GM18858 (cell line): ENCODE measurements around the gene PCDHGA1.
"Not testable (repeated sequence)": the region's sequence is repeated elsewhere in the genome, so short reads cannot be mapped to it uniquely, and the experiment has no call there.

Source experiments
- ATAC-seq: cut with Tn5 transposase; IDR thresholded peaks from one replicate; pipeline ENCODE4 v1.9.1; 2021; ENCODE audit not compliant: unreplicated experiment

The PCDHGA1 gene

GRCh38 chr5:141409598-141410306 lies 79.4 kb downstream of the PCDHGA1 start:
- no peak for ATAC-seq

DNA sequence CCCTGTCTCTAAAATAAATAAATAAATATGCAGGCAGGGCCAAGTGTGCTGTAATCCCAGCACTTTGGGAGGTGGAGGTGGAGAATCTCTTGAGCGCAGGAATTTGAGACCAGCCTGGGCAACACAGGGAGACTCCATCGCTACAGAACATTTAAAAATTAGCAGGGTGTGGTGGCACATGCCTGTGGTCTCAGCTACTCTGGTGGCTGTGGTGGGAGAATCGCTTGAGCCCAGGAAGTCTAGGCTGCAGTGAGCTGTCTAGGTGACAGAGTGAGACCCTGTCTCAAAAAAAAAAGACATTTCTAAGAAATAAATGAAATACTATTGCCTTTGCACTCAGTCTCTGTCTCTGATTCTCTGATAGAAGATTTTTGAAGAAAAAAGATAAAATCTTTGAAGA lies 81.3 kb downstream of the PCDHGA1 start:
- no peak for ATAC-seq

- ATAC-seq = peak; percentile 68
These were observed 82.7 kb downstream of the PCDHGA1 start, which contains the start of gene PCDHGA10 for GRCh38 chr5:141412854-141413539. Gene PCDHGA10 (plus strand): TSS chr5:141412987. CDS start chr5:141413176, 189 bp downstream.

DNA sequence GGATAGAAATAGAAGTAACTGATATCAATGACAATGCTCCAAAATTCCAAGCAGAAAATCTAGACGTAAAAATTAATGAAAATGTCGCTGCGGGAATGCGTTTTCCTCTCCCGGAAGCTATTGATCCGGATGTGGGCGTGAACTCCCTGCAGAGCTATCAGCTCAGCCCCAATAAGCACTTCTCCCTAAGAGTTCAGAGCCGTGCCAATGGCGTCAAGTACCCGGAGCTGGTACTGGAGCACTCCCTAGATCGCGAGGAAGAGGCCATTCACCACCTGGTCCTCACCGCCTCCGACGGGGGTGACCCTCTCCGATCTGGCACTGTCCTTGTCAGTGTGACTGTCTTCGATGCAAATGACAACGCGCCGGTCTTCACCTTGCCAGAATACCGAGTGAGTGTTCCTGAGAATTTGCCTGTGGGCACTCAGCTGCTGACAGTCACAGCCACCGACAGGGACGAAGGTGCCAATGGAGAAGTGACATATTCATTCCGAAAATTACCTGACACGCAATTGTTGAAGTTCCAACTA lies 83.3 kb downstream of the PCDHGA1 start:
- ATAC-seq = no peak

DNA sequence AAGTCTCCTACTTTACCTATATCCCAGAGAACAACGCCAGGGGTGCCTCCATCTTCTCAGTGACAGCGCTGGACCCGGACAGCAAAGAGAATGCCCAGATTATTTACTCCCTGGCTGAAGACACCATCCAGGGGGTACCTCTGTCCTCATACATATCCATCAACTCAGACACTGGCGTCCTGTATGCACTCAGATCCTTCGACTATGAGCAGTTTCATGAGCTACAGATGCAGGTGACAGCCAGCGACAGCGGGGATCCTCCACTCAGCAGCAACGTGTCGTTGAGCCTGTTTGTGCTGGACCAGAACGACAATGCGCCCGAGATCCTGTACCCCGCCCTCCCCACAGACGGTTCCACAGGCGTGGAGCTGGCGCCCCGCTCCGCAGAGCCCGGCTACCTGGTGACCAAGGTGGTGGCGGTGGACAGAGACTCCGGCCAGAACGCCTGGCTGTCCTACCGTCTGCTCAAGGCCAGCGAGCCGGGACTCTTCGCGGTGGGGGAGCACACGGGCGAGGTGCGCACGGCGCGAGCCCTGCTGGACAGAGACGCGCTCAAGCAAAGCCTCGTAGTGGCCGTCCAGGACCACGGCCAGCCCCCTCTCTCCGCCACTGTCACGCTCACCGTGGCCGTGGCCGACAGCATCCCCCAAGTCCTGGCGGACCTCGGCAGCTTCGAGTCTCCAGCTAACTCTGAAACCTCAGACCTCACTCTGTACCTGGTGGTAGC lies 84.4 kb downstream of the PCDHGA1 start:
- ATAC-seq = not testable (repeated sequence)

DNA sequence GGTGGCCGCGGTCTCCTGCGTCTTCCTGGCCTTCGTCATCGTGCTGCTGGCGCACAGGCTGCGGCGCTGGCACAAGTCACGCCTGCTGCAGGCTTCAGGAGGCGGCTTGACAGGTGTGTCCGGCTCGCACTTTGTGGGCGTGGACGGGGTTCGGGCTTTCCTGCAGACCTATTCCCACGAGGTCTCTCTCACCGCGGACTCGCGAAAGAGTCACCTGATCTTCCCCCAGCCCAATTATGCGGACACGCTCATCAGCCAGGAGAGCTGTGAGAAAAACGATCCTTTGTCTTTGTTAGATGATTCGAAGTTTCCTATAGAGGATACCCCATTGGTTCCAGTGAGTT lies 84.9 kb downstream of the PCDHGA1 start:
- ATAC-seq = not testable (repeated sequence)

DNA sequence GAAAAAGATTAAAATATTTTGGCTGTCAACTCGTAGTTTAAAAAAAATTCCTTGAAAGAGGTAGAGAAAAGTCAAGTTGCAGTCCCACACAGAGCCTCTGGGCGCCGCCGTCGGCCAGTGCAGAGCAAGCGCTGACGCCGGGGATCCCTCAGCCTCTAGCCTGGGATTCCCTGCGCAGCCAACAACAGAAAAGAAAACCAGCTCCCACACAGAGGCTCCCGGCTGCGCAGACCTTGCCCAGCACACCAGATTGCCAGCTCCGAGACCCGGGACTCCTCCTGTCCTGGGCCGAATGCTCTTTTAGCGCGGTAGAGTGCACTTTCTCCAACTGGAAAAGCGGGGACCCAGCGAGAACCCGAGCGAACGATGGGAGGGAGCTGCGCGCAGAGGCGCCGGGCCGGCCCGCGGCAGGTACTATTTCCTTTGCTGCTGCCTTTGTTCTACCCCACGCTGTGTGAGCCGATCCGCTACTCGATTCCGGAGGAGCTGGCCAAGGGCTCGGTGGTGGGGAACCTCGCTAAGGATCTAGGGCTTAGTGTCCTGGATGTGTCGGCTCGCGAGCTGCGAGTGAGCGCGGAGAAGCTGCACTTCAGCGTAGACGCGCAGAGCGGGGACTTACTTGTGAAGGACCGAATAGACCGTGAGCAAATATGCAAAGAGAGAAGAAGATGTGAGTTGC lies 87.3 kb downstream of the PCDHGA1 start, which contains the start of gene PCDHGB7:
Gene PCDHGB7, plus strand, starts transcription at position 184 of the 679 bp plus-strand sequence. Its CDS starts 183 bp downstream, at position 367.
- peak; percentile 65 for ATAC-seq

DNA sequence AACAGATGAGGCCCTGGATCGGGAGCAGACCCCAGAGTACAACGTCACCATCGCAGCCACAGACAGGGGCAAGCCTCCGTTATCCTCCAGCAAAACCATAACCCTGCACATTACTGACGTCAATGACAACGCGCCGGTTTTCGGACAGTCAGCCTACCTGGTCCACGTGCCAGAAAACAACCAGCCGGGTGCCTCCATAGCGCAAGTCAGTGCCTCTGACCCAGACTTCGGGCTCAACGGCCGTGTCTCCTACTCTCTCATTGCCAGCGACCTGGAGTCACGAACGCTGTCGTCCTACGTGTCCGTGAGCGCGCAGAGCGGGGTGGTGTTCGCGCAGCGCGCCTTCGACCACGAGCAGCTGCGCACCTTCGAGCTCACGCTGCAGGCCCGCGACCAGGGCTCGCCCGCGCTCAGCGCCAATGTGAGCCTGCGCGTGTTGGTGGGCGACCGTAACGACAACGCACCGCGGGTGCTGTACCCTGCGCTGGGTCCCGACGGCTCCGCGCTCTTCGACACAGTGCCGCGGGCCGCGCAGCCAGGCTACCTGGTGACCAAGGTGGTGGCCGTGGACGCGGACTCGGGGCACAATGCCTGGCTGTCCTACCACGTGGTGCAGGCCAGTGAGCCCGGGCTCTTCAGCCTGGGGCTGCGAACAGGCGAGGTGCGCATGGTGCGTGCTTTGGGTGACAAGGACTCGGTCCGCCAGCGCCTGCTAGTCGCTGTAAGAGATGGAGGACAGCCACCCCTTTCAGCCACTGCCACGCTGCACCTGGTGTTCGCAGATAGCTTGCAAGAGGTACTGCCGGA lies 89.0 kb downstream of the PCDHGA1 start:
- ATAC-seq = no peak

- ATAC-seq = no peak
These were observed 90.7 kb downstream of the PCDHGA1 start, which contains the start of gene PCDHGA11 for GRCh38 chr5:141420855-141421488. Gene PCDHGA11 (plus strand): TSS chr5:141421051. CDS start chr5:141421228, 177 bp downstream.

DNA sequence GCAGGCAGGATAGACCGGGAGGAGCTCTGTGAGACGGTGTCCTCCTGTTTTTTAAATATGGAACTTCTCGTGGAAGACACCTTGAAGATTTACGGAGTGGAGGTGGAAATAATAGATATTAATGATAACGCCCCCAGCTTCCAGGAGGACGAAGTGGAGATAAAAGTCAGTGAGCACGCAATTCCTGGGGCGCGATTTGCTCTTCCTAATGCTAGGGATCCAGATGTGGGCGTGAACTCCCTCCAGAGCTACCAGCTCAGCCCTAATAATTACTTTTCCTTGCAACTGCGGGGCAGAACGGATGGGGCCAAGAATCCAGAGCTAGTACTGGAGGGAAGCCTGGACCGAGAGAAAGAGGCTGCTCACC lies 91.2 kb downstream of the PCDHGA1 start:
- no peak for ATAC-seq

DNA sequence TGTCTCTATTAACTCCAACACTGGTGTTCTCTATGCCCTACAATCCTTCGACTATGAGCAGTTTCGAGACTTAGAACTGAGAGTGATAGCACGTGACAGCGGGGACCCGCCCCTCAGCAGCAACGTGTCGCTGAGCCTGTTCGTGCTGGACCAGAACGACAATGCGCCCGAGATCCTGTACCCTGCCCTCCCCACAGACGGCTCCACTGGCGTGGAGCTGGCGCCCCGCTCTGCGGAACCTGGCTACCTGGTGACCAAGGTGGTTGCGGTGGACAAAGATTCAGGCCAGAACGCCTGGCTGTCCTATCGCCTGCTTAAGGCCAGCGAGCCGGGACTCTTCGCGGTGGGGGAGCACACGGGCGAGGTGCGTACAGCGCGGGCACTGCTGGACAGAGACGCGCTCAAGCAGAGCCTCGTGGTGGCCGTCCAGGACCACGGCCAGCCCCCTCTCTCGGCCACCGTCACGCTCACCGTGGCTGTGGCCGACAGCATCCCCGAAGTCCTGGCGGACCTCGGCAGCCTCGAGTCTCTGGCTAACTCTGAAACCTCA lies 92.5 kb downstream of the PCDHGA1 start:
- ATAC-seq = no peak

DNA sequence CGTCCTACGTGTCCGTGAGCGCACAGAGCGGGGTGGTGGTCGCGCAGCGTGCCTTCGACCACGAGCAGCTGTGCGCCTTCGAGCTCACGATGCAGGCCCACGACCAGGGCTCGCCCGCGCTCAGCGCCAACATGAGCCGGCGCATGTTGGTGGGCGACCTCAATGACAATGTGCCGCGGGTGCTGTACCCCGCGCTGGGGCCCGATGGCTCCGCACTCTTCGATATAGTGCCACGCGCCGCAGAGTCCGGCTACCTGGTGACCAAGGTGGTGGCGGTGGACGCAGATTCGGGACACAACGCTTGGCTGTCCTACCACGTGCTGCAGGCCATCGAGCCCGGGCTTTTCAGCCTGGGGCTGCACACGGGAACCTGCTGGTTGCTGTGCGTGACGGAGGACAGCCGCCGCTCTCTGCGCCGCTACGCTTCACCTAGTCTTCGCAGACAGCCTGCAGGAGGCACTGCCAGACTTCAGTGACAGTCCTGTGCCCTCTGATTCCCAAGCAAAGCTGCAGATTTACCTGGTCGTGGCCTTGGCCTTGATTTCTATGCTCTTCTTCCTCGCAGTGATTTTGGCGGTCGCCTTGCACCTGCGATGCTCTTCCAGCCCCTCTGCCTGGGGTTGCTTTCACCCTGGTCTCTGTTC lies 97.6 kb downstream of the PCDHGA1 start:
- ATAC-seq = no peak

DNA sequence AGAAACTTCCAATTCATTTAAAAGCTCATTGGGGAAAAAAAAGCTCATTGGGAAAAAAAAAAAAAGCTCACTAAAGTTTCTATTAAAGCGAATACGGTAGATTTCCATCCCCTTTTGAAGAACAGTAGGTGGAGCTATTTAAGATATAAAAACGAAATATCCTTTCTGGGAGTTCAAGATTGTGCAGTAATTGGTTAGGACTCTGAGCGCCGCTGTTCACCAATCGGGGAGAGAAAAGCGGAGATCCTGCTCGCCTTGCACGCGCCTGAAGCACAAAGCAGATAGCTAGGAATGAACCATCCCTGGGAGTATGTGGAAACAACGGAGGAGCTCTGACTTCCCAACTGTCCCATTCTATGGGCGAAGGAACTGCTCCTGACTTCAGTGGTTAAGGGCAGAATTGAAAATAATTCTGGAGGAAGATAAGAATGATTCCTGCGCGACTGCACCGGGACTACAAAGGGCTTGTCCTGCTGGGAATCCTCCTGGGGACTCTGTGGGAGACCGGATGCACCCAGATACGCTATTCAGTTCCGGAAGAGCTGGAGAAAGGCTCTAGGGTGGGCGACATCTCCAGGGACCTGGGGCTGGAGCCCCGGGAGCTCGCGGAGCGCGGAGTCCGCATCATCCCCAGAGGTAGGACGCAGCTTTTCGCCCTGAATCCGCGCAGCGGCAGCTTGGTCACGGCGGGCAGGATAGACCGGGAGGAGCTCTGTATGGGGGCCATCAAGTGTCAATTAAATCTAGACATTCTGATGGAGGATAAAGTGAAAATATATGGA lies 100.2 kb downstream of the PCDHGA1 start, which contains the start of gene PCDHGA12:
Gene PCDHGA12, plus strand, starts transcription at position 176 of the 782 bp plus-strand sequence. Its CDS starts 253 bp downstream, at position 429.
- peak; percentile 72 for ATAC-seq

- no peak for ATAC-seq
These were observed 101.0 kb downstream of the PCDHGA1 start for GRCh38 chr5:141431286-141431685.

DNA sequence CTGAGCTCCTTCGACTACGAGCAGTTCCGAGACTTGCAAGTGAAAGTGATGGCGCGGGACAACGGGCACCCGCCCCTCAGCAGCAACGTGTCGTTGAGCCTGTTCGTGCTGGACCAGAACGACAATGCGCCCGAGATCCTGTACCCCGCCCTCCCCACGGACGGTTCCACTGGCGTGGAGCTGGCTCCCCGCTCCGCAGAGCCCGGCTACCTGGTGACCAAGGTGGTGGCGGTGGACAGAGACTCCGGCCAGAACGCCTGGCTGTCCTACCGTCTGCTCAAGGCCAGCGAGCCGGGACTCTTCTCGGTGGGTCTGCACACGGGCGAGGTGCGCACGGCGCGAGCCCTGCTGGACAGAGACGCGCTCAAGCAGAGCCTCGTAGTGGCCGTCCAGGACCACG lies 102.0 kb downstream of the PCDHGA1 start:
- ATAC-seq = not testable (repeated sequence)

GRCh38 chr5:141432726-141433125 lies 102.4 kb downstream of the PCDHGA1 start:
- not testable (repeated sequence) for ATAC-seq

DNA sequence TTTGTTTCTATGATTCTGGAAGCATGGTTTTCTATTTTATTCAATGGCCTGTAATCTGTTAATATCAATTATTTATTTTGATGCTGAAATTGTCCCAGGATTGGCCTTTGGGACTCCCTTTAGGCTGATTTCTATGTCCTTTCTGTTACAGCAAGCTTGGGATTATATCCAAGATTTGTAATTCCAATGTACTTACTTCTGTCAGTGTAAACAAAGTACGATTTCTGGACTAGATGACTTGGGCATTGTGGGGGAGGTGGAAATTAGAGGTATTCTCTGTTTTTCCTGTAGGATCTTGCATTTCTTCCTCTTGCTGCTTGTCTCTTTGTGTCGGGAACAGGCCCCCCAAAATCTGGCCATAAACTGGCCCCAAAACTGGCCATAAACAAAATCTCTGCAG lies 103.7 kb downstream of the PCDHGA1 start:
- ATAC-seq = no peak

GRCh38 chr5:141437221-141437620 lies 106.9 kb downstream of the PCDHGA1 start:
- no peak for ATAC-seq
